IPS DF 6.9 (cell line): ENCODE data around the gene DHX40.
"Not testable (repeated sequence)": the region's sequence is repeated elsewhere in the genome, so short reads cannot be mapped to it uniquely, and the experiment has no call there.

Source experiments
- DNase-seq: peaks from one replicate; pipeline ENCODE4 v3.0.0-alpha.2; 2013; ENCODE audit warnings: low read depth, low spot score
- H3K27ac ChIP-seq: one replicate; pipeline ENCODE4 v1.5.1; 2013; ENCODE audit warnings: low read length, control low read depth
- H3K27me3 ChIP-seq: 2 replicates; pipeline ENCODE4 v1.6.1; 2013; ENCODE audit warnings: mild to moderate bottlenecking, low read length; ENCODE audit not compliant: control insufficient read depth, insufficient read depth
- H3K36me3 ChIP-seq: 2 replicates; pipeline ENCODE4 v1.6.1; 2013; ENCODE audit warnings: low read length; ENCODE audit not compliant: control insufficient read depth, insufficient read depth
- H3K4me1 ChIP-seq: 2 replicates; pipeline ENCODE4 v1.6.1; 2013; ENCODE audit warnings: low read length; ENCODE audit not compliant: control insufficient read depth, insufficient read depth
- H3K4me3 ChIP-seq: 2 replicates; pipeline ENCODE4 v1.5.1; 2013; ENCODE audit warnings: mild to moderate bottlenecking, low read length
- H3K9me3 ChIP-seq: 2 replicates; pipeline ENCODE4 v1.6.1; 2013; ENCODE audit warnings: low read length, inconsistent platforms; ENCODE audit not compliant: control insufficient read depth, insufficient read depth
- WGBS: extraction: QIAGEN DNeasy Blood & Tissue Kit; methylation state at CpG from one replicate; pipeline ENCODE4 v1.1.7; 2013; ENCODE audit warnings: mixed read lengths, missing lambda C conversion rate; ENCODE audit not compliant: insufficient read length, insufficient coverage; 5-methylcytosine and 5-hydroxymethylcytosine counted together

The DHX40 gene

GRCh38 chr17:59527931-59528330 lies 37.5 kb upstream of the DHX40 start:
- H3K9me3 ChIP-seq = no peaks in the 10 kb centered on the region
- no peak overlapping the region for H3K27ac ChIP-seq
- H3K27me3 ChIP-seq = no peaks in the 10 kb centered on the region
- WGBS = no CpG with 5 or more reads among the region's 1 CpG
- no peak overlapping the region for H3K4me3 ChIP-seq
- H3K4me1 ChIP-seq = no peaks in the 10 kb centered on the region
- no peaks in the 10 kb centered on the region for H3K36me3 ChIP-seq
- DNase-seq = no peak

DNA sequence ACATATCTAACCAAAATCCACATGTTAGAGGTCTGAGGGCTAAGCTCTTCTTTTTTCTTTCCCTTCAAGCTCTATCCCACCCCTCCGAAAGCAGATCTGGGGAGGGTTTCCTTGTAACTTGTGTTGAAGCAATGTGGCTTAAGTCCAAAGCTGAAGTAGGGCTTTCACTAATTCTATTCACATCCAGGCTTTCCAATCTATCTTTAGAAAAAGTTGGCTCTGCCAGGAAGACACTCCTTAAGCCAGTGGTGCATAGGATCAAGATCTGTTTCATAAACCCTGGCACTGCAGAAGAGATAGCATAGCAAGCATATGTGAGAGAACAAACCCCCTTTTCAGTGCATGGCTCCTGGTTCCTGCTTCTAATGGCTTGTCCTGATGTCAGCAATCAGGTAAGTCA lies 34.9 kb upstream of the DHX40 start:
- no peak for DNase-seq
- H3K27ac ChIP-seq = no peak overlapping the region
- H3K36me3 ChIP-seq = no peaks in the 10 kb centered on the region
- H3K4me3 ChIP-seq = no peak overlapping the region
- no peaks in the 10 kb centered on the region for H3K4me1 ChIP-seq
- no CpG with 5 or more reads among the region's 1 CpG for WGBS
- no peaks in the 10 kb centered on the region for H3K9me3 ChIP-seq
- no peaks in the 10 kb centered on the region for H3K27me3 ChIP-seq

- Histone ChIP-seq H3K27ac (no peak overlapping the region), H3K4me1 (no peaks in the 10 kb centered on the region), H3K36me3 (no peaks in the 10 kb centered on the region), H3K27me3 (no peaks in the 10 kb centered on the region), H3K4me3 (no peak overlapping the region), H3K9me3 (no peaks in the 10 kb centered on the region)
- DNase-seq = no peak
- no CpG with 5 or more reads among the region's 5 CpGs for WGBS
These were observed 31.7 kb upstream of the DHX40 start for GRCh38 chr17:59533694-59534093.

DNA sequence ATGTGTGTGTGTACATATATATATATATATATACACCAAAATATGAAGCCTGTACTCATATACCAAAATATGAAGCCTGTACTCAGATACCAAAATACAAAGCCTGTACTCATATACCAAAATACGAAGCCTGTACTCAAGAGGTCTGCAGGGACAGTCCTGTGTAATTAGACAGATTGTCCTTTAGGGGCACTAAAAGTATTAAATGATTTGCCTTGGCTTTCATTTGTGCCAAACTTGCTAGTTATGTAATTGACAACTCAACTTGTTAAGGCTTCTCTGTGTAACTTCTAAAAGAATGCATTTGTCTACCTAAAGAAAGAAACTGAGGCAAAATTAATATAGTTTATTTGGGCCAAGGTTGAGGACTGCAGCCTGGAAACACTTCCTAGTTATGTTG lies 30.8 kb upstream of the DHX40 start:
- Histone ChIP-seq H3K4me1 (no peaks in the 10 kb centered on the region), H3K9me3 (no peaks in the 10 kb centered on the region), H3K27me3 (no peaks in the 10 kb centered on the region), H3K36me3 (no peaks in the 10 kb centered on the region), H3K4me3 (no peak overlapping the region), H3K27ac (no peak overlapping the region)
- no peak for DNase-seq
- no CpG with 5 or more reads among the region's 1 CpG for WGBS

DNA sequence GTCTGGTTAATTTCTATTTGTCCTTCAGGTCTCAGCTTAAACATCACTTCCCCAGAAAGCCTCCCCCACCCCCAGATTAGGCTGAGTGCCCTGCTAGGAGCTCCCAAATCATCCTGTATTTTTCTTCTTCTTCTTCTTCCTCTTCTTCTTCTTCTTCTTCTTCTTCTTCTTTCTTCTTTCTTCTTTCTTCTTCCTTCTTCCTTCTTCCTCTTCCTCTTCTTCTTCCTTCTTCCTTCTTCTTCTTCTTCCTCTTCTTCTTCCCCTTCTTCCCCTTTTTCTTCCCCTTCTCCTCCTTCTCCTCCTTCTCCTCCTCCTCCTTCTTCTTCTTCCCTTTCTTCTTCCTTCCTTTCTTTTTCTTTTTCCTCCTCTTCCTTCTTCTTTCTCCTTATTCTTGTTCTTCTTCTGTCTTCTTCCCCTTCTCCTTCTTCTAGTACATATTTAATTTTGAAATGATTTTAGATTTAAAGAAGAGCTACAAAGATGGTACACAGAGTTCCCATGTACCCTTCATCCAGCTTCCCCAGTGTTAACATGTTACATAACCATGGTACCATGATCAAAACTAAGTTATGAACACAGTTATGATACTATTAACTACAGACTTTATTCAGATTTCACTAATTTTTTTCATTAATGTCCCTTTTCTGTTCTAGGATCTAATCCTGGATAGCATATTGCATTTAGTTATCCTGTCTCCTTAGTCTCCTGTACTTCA lies 27.1 kb upstream of the DHX40 start:
- Histone ChIP-seq H3K27me3 (no peaks in the 10 kb centered on the region), H3K9me3 (no peaks in the 10 kb centered on the region), H3K27ac (no peak overlapping the region), H3K4me1 (no peaks in the 10 kb centered on the region), H3K4me3 (no peak overlapping the region), H3K36me3 (no peaks in the 10 kb centered on the region)
- no peak for DNase-seq

DNA sequence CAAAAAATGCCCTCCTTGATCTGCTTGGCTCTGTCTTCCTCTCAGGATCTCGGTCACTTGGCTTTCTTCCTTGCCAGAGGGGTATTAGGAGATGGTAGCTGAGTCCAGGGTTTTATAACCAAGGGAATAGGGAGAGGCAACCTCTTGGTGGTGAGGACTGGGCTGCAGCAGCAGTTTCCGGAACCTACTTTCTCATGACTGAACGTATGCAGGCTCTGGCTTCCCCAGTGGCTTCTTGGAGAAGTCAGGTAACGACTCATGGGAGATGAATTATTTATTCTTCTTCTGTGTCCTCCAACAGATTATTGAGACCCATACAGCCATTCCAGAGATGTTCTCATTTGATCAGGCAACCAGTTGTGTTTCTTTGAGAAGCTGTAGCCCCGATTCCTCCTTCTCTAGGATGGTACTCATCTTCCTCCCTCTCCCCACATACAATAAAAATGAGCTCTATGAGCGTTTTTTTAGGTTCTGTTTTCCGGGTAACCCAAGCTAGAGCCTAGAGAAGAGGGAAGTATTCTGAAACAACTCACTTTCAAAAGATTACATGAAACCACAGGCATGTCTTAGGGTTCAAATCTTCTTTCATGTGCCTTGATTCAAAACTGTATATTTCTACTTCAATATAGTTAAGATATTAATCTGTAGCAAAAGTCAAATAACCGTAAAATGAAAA lies 22.3 kb upstream of the DHX40 start:
- no CpG with 5 or more reads among the region's 8 CpGs for WGBS
- no peak for DNase-seq

GRCh38 chr17:59545942-59546341 lies 19.5 kb upstream of the DHX40 start:
- Histone ChIP-seq H3K27me3 (no peaks in the 10 kb centered on the region), H3K36me3 (no peaks in the 10 kb centered on the region), H3K9me3 (no peaks in the 10 kb centered on the region), H3K4me1 (peaks cover 1% of the 10 kb centered on the region; the same call in 1 of the 2 replicates), H3K27ac (no peak overlapping the region), H3K4me3 (no peak overlapping the region)
- DNase-seq = no peak
- WGBS = no CpG with 5 or more reads among the region's 1 CpG

More for the DNA sequence above, 22.3 kb upstream of the DHX40 start:
- H3K27me3 ChIP-seq = no peaks in the 10 kb centered on the region
- no peak overlapping the region for H3K27ac ChIP-seq
- peaks cover 1% of the 10 kb centered on the region; the same call in 1 of the 2 replicates for H3K4me1 ChIP-seq
- H3K9me3 ChIP-seq = no peaks in the 10 kb centered on the region
- no peak overlapping the region for H3K4me3 ChIP-seq
- H3K36me3 ChIP-seq = no peaks in the 10 kb centered on the region

GRCh38 chr17:59547131-59547915 lies 18.1 kb upstream of the DHX40 start:
- no peaks in the 10 kb centered on the region for H3K27me3 ChIP-seq
- H3K27ac ChIP-seq = no peak overlapping the region
- no peaks in the 10 kb centered on the region for H3K9me3 ChIP-seq
- no peaks in the 10 kb centered on the region for H3K36me3 ChIP-seq
- H3K4me3 ChIP-seq = no peak overlapping the region
- peaks cover 1% of the 10 kb centered on the region; the same call in 1 of the 2 replicates for H3K4me1 ChIP-seq
- no peak for DNase-seq
- no CpG with 5 or more reads among the region's 9 CpGs for WGBS

DNA sequence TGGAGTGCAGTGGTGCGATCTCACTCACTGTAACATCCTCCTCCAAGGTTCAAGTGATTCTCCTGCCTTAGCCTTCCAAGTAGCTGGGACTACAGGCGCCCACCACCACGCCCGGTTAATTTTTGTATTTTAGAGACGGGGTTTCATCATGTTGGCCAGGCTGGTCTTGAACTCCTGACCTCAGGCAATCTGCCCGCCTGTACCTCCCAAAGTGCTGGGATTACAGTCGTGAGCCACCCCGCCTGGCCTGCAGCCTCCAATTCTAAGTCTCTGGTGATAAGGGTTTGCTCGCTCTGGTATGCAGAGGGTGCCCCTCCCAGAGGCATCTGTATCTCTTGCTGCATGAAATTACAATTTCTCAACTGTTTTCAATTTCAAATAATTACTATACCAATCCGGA lies 16.4 kb upstream of the DHX40 start:
- H3K9me3 ChIP-seq, H3K27me3 ChIP-seq, H3K36me3 ChIP-seq, H3K4me1 ChIP-seq, DNase-seq, H3K4me3 ChIP-seq, H3K27ac ChIP-seq: not testable (repeated sequence)
- WGBS = no CpG with 5 or more reads among the region's 10 CpGs

DNA sequence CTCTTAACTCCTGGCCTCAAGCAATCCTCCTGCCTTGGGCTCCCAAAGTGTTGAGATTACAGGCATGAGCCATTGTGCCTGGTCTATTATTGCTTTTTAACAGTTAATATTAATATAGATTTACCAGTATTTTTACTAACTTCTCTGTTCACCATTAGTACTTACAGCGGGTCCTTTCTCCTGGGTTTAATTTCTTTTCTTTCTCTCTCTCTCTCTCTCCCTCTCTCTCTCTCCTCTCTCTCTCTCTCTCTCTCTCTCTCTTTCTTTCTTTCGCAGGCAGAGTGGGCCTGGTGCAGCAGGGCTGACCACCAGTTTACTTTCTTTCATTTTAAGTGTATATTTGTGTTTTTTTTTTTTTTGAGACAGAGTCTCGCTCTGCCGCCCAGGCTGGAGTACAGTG lies 14.7 kb upstream of the DHX40 start:
- no CpG with 5 or more reads among the region's 4 CpGs for WGBS
- H3K27me3 ChIP-seq = no peaks in the 10 kb centered on the region
- H3K36me3 ChIP-seq = no peaks in the 10 kb centered on the region
- H3K27ac ChIP-seq = no peak overlapping the region
- no peak for DNase-seq
- H3K4me3 ChIP-seq = no peak overlapping the region
- no peaks in the 10 kb centered on the region for H3K9me3 ChIP-seq
- peaks cover 1% of the 10 kb centered on the region; the same call in 1 of the 2 replicates for H3K4me1 ChIP-seq
